Neutrophil (primary cell): ENCODE results near the gene IL1RAPL2.

Experiments
- H3K27ac ChIP-seq: fragments of 200-600 bp; sonication (generic); 2 replicates; pipeline ENCODE4 v1.5.1; 2016; ENCODE audit warnings: mild to moderate bottlenecking, moderate library complexity
- H3K27me3 ChIP-seq: fragments of 200-600 bp; sonication (generic); 2 replicates; pipeline ENCODE4 v1.6.0; 2016; ENCODE audit warnings: mild to moderate bottlenecking
- H3K36me3 ChIP-seq: fragments of 200-600 bp; sonication (generic); 2 replicates; pipeline ENCODE4 v1.5.1; 2017
- H3K4me1 ChIP-seq, 2 experiments: fragments of 200-600 bp in 1 of 2; sonication (generic) in 1 of 2; 1 replicate in 1 of 2; 2 replicates in 1 of 2; pipeline versions ENCODE4 v1.5.1 to v1.6.1; 2013 to 2016; ENCODE audit warnings: low read depth in 1 of 2, low read length in 1 of 2, mild to moderate bottlenecking in 1 of 2, moderate library complexity in 1 of 2; ENCODE audit not compliant: control insufficient read depth in 1 of 2, insufficient read depth in 1 of 2
- H3K4me3 ChIP-seq, 2 experiments: fragments of 200-600 bp in 1 of 2; sonication (generic) in 1 of 2; 1 replicate in 1 of 2; 2 replicates in 1 of 2; pipeline ENCODE4 v1.5.1; 2013 to 2016; ENCODE audit warnings: low read depth in 1 of 2, low read length in 1 of 2, mild to moderate bottlenecking in 1 of 2, moderate library complexity in 1 of 2
- H3K9me3 ChIP-seq: fragments of 200-600 bp; sonication (generic); 2 replicates; pipeline ENCODE4 v1.5.1; 2016
- TF ChIP-seq, protein P1 (sequence below): fragments of 200-600 bp; sonication (generic); IDR thresholded peaks from 2 replicates; pipeline ENCODE4 v1.5.1; 2016; ENCODE audit warnings: antibody characterized with exemption

IL1RAPL2 gene

DNA sequence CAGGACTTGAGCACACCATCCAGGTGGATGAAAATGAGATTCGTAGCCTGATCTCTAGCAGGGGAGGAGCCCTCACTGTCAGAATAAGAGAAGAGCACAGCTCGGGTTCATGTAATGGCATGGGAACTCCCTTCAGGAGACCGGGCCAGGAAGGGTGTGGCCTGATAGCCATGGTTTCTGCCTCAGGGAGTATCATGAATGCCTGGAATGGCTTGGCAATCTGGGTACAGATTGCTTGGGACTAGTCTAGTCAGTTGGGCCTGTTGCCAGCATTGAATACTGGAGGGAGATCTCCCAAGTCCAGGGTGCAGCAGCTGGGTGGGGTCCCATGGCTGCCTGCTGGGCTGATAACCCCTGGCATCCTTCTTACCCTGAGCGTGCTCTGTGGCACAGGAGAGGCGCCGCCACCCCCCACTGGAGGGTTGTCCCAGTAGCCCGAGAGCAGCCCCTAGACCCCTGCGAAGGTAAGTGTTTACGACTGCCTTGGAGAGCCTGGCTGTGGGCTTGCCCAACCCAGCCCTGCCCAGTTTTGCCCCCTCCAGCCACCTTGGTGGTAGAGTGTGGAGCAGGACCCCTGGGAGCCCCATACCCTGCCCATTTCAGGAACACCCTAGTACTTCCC, 355.7 kb downstream of the IL1RAPL2 start:
- TF ChIP-seq, protein P1, sequence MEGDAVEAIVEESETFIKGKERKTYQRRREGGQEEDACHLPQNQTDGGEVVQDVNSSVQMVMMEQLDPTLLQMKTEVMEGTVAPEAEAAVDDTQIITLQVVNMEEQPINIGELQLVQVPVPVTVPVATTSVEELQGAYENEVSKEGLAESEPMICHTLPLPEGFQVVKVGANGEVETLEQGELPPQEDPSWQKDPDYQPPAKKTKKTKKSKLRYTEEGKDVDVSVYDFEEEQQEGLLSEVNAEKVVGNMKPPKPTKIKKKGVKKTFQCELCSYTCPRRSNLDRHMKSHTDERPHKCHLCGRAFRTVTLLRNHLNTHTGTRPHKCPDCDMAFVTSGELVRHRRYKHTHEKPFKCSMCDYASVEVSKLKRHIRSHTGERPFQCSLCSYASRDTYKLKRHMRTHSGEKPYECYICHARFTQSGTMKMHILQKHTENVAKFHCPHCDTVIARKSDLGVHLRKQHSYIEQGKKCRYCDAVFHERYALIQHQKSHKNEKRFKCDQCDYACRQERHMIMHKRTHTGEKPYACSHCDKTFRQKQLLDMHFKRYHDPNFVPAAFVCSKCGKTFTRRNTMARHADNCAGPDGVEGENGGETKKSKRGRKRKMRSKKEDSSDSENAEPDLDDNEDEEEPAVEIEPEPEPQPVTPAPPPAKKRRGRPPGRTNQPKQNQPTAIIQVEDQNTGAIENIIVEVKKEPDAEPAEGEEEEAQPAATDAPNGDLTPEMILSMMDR = no peak
- Histone ChIP-seq H3K4me3 (no peak overlapping the region), H3K4me1 (no peaks in the 10 kb centered on the region), H3K36me3 (no peaks in the 10 kb centered on the region), H3K27me3 (no peaks in the 10 kb centered on the region), H3K27ac (no peak overlapping the region), H3K9me3 (no peaks in the 10 kb centered on the region)

- H3K4me3 ChIP-seq = no peak overlapping the region
- H3K4me1 ChIP-seq = no peaks in the 10 kb centered on the region
- TF ChIP-seq, protein P1 = peak; percentile 65
- H3K36me3 ChIP-seq = no peaks in the 10 kb centered on the region
- no peak overlapping the region for H3K27ac ChIP-seq
- H3K27me3 ChIP-seq = no peaks in the 10 kb centered on the region
- no peaks in the 10 kb centered on the region for H3K9me3 ChIP-seq
Measured at GRCh38 chrX:104922206-104922621, 356.2 kb downstream of the IL1RAPL2 start.

GRCh38 chrX:104929324-104929723, 363.3 kb downstream of the IL1RAPL2 start:
- H3K4me1 ChIP-seq = no peaks in the 10 kb centered on the region
- no peak overlapping the region for H3K27ac ChIP-seq
- H3K9me3 ChIP-seq = no peaks in the 10 kb centered on the region
- TF ChIP-seq, protein P1 = no peak
- H3K27me3 ChIP-seq = no peaks in the 10 kb centered on the region
- no peak overlapping the region for H3K4me3 ChIP-seq
- H3K36me3 ChIP-seq = no peaks in the 10 kb centered on the region

- Histone ChIP-seq H3K9me3 (no peaks in the 10 kb centered on the region), H3K27me3 (no peaks in the 10 kb centered on the region), H3K4me1 (no peaks in the 10 kb centered on the region), H3K27ac (no peak overlapping the region), H3K4me3 (no peak overlapping the region), H3K36me3 (no peaks in the 10 kb centered on the region)
- TF ChIP-seq, protein P1 = no peak
Measured at GRCh38 chrX:104935581-104935980, 369.6 kb downstream of the IL1RAPL2 start.

- no peak overlapping the region for H3K4me3 ChIP-seq
- TF ChIP-seq, protein P1 = no peak
- no peaks in the 10 kb centered on the region for H3K4me1 ChIP-seq
- H3K27me3 ChIP-seq = no peaks in the 10 kb centered on the region
- H3K36me3 ChIP-seq = no peaks in the 10 kb centered on the region
- no peak overlapping the region for H3K27ac ChIP-seq
- H3K9me3 ChIP-seq = no peaks in the 10 kb centered on the region
Measured at GRCh38 chrX:104953251-104953650, 387.3 kb downstream of the IL1RAPL2 start.

DNA sequence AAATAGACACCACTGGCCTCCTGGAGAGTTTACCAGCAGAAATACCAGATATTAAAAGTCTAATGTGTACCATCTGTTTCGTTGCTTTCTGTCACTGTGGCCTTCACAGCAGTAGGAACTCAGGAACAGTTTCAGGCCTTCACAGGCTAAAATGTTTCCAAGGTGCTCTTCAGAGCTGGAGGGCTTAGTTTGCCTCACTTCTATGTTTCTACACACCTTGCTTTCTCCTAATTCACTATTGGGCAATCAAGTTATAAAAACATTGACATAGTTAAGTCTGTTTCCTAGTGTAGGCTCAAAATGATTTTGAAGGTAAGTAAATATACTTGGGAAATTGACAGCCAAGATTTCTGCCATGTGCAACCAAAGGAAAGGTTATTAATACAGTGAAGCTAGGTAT, 395.9 kb downstream of the IL1RAPL2 start:
- H3K27me3 ChIP-seq = no peaks in the 10 kb centered on the region
- no peaks in the 10 kb centered on the region for H3K9me3 ChIP-seq
- H3K36me3 ChIP-seq = no peaks in the 10 kb centered on the region
- H3K4me1 ChIP-seq = no peaks in the 10 kb centered on the region
- TF ChIP-seq, protein P1 = no peak
- no peak overlapping the region for H3K27ac ChIP-seq
- no peak overlapping the region for H3K4me3 ChIP-seq
